HG02642 (cell line): ENCODE measurements around the gene OR5B12.
"Not testable (repeated sequence)": the region's sequence is repeated elsewhere in the genome, so short reads cannot be mapped to it uniquely, and the experiment has no call there.

Experiments used
- ATAC-seq: cut with Tn5 transposase; IDR thresholded peaks from one replicate; pipeline ENCODE4 v1.9.1; 2021; ENCODE audit warnings: mild to moderate bottlenecking; ENCODE audit not compliant: unreplicated experiment, poor library complexity

The OR5B12 gene

DNA sequence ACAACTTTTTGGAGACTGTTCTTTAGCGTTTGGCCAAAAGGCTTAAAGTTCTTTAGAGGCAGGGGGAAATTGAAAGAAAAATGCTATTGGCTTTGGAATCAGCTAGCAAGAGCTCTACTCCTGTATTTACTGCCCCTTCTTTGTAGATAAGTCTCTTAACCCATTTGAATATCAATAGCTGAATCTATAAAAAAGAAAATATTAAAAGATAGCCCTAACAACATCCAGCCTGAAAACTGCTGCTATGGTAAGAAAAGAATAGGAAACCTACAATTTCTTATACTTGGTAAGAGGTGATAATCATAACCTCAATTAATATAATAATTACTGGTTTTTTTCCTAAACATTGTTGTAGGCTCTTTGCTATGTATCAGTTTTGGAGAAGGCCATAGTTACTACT, at the start of gene OR5B12:
Gene OR5B12 (minus strand): TSS at position 101 of the 400 bp plus-strand sequence. CDS start 2,085 bp downstream, outside the sequence.
- no peak for ATAC-seq

GRCh38 chr11:58490827-58491226, 48.8 kb upstream of the OR5B12 start:
- ATAC-seq = no peak

GRCh38 chr11:58487170-58487569, 45.1 kb upstream of the OR5B12 start:
- no peak for ATAC-seq

DNA sequence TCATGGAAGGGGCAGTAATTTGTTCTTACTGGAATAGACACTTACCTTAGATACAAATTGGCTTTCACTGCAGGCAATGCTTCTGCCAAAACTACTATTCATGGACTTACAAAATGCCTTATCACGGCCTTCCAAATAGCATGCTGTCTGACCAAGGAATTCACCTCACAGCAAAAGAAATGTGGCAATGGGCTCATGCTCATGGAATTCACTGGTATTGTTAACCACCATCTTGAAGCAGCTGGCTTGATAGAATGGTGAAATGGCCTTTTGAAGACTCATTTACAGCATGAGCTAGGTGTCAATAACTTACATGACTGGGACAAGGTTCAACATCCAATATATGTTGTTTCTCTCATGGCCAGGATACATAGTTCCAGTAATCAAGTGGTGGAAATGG, 43.9 kb upstream of the OR5B12 start:
- ATAC-seq = no peak

DNA sequence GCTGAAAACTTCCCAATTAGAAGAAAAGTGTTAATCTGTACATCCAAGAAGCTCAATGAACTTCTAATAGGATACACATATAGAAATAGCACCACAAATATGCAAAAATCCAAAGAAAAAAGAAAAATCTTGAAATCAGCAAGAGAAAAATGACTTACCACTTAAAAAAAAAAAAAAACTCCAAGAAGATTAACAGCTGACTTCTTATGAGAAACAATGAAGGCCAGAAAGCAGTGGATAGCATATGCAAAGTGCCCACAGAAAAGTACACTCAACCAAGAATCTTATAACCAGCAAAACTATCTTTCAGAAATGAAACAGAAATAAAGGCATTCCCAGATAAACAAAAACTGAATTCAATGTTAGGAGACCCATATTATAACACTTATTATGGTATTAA, 29.9 kb upstream of the OR5B12 start:
- no peak for ATAC-seq

DNA sequence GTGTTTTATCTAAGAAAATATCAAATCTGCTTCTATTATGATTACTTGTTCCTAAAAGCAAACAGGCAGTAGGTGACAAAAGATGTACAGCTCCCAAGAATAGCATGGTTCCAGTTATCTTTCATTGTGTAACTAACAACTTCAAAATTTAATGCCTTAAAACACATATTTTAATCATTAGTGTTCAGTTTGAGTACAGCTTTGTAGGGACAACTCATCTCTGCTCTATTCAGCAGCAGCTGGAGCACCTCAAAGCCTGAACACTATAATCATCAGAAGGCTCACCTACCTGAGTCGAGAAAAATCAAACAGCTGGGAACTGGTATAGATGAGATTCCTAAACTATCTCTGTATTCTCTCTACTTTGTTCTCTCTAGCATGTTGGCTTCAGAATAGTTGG, 24.3 kb upstream of the OR5B12 start:
- ATAC-seq = no peak

GRCh38 chr11:58465690-58466089, 23.7 kb upstream of the OR5B12 start:
- no peak for ATAC-seq

DNA sequence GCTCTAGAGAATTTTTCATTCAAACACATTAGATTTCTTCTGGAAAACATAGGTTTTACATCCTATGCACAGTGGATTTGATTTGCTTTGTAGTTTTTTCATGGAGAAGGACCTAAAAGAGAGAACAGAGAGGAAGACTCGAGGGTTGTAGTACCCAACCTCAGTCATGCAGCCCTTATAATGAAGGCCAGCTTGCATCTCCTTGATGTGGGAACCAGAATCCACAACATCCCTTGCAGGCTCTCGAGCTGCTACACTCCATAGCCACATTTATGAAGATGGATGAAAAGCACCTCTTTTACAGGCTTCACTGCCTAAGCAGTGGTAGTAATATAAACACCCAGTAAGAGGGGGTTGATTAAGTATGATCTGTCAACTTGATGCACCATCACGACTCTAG, 9.5 kb upstream of the OR5B12 start:
- no peak for ATAC-seq

DNA sequence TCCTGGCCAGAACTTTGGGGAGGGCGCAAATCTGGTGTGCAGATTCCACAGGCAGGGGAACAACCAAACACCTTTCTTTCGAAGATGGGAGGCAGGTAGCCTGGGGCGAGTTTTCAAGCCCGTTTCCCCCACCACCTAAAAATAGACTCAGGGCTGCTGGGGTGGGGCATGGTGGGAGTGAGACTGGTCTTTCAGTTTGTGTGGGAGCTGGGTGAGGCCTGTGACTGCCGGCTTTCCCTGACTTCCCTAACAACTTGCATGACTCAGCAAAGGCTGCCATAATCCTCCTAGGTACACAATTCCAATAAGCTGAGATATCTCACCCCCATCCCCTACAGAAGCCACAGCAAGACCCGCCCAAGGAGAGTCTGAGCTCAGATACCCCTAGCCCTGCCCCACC, 4.3 kb upstream of the OR5B12 start:
- no peak for ATAC-seq

DNA sequence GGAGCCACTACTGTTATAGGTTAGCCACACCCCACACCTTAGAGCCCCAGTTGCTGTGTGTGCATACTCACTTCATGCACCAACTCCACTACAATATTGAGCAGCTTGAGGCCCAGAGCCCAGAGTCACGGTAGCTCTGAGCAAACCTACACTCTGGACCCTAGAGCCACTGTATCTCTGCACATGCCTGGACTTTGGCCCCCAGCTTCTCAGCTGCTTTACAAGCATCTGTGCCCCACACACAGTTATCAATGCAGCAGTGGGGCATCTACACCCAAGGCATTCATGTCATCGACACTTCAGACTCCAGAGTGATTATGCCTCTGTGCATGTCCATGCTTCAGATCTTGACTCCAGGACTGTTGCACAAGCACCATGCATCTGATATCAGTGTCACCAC, 2.3 kb upstream of the OR5B12 start:
- no peak for ATAC-seq

DNA sequence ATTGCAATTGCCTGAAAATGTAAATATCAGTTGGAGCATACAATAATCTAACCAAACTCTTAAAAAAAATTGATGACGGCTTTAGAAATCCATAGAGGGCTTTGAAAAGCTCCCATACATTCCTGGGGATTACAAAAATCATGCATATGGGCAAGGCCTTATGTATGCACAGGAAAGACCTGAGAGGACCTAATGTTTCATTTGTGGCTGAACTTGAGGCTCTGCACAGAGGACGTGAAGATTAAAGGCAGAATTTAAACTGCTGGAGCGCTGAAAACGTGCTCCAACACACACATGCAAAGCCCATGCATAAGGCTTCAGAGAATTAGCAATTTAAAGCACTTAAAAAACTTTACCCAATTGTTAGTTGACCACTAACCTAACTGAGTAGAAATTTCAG, 3.5 kb downstream of the OR5B12 start:
- ATAC-seq = no peak

DNA sequence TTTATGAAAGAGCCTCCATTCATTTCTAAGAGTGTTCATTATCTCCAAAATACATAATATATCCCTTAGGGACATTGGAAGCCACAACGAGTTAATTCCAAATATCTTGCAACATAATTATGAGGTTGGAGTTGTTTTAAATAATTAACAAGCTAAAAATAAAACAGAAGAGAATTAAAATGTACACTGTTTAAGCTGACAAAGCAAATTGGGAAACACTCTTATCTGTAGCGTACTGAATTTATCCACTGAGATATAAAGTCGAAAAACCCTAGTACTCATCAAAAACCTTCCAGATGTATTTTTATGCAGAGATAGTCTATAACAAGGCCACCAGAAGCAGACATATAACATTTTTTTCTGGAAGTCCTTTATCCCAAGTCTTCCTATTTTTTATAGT, 7.8 kb downstream of the OR5B12 start:
- ATAC-seq = no peak

DNA sequence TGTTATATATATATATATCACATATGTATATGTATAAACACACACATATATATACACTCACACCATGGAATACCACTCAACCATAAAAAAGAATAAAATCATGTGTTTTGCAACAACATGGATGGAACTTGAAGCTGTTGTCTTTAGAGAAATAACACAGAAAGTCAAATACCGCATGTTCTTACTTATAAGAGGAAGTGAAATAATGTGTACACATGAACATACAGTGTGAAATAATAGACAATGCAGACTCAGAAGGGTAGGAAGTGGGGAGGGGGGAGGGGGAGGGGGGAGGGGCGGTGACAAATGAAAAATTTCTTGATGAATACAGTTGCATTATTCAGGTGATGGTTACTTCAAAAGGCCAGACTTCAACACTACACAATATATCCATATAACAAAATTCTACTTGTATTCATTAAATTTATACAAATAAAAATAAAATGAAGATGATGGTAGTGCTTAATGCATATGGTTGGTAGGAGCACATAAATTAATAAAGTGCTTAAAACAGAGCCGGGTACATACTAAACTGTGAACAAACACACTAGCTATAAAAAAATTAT, 8.3 kb downstream of the OR5B12 start:
- ATAC-seq = no peak

- ATAC-seq = no peak
These were observed 12.8 kb downstream of the OR5B12 start for GRCh38 chr11:58429273-58429672.

DNA sequence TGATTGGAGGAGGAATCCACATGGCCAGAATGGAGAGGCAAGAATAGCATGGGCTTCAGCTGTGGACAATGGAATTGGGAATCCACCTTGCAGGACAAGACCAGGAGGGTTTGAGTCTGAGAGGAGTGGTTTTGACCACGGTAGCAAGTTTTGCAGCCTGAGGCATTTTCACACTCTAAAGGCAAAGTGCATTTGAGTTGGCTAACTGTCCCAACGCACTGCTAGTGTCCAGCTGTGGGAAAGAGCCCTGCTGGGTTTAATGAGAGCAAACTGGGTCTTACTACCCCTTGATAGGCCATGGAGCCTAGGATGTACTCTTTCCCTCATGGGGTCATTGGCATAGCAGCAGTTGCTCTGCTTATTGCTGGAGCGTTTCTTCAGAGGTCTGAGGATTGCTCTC, 14.0 kb downstream of the OR5B12 start, which contains the start of gene OR5B2:
Gene OR5B2 (minus strand): TSS at position 101 of the 400 bp plus-strand sequence. CDS start 4,860 bp downstream, outside the sequence.
- ATAC-seq = no peak

DNA sequence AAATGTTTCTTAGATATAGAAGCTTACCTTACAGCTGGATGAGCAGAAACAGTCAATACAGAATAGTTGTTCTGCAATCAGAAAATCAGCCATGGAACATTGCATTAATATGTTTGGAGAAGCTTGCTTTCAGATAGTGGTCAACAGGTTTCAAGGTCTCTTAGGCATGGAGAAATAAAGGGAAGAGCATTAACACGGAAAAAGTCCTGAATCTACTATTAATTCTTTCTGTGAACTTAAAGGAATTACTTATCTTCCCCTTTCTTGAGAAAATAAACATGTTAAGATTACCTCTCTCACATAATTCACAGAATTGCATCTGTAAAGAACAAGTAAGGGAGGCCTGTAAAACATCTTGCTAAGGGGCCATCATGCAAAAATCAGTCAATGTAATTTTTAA, 35.3 kb downstream of the OR5B12 start, which contains the start of gene OR5B3:
Gene OR5B3 (minus strand): TSS at position 101 of the 400 bp plus-strand sequence. CDS start 3,465 bp downstream, outside the sequence.
- no peak for ATAC-seq

GRCh38 chr11:58399622-58400021, 42.4 kb downstream of the OR5B12 start:
- ATAC-seq = not testable (repeated sequence)

GRCh38 chr11:58395581-58395980, 46.5 kb downstream of the OR5B12 start:
- no peak for ATAC-seq

GRCh38 chr11:58394195-58394594, 47.8 kb downstream of the OR5B12 start:
- ATAC-seq = no peak

GRCh38 chr11:58392746-58393145, 49.3 kb downstream of the OR5B12 start:
- ATAC-seq = no peak

DNA sequence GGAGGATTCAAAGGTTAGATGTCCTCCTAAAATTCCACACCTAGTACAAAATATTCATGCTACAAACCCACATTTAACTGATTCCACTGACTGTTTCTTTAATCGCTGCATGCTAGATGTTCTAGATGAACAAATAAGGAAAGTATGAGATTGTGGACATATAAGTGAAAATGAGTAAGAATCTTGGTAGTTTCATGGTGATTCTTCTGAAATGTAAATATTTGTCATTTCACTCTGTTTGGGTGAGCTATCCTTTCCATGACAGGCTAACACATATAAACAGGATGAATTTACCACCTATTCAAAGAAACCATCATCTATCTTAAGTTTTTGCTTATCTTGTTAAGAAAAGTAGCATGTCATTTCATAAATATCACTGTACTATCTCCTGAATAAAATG, 50.2 kb downstream of the OR5B12 start:
- ATAC-seq = no peak

DNA sequence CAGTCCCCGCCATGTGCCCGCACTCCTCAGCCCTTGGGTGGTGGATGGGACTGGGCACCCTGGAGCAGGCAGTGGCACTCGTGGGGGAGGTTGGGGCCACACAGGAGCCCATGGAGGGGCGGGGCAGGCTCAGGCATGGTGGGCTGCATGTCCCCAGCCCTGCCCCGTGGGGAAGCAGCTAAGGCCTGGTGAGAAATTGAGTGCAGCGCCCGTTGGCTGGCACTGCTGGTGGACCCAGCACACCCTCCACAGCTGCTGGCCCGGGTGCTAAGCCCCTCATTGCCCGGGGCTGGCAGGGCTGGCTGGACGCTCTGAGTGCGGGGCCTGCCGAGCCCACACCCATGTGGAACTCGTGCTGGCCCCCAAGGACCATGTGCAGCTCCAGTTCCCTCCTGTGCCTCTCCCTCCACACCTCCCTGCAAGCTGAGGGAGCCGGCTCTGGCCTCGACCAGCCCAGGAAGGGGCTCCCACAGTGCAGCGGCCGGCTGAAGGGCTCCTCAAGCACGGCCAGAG, 51.4 kb downstream of the OR5B12 start:
- ATAC-seq = no peak
